Keratinocyte (primary cell): ENCODE data around the gene CKLF. TPM values are rescaled to one million over a fixed set of nuclear protein-coding genes. Genes with fewer than 3 reads are reported as not detected.

Experiments
- DNase-seq: peaks from one replicate; pipeline ENCODE4 v3.0.0-alpha.2; 2011; ENCODE audit warnings: low read depth, missing footprints, low spot score
- FAIRE-seq: peaks from 2 replicates; lab custom pipeline; 2011; peaks lifted over from hg19 to GRCh38; lab: Jason Lieb, UNC
- H2AFZ ChIP-seq: 2 replicates; pipeline ENCODE4 v1.6.0; 2012; ENCODE audit warnings: low read length, control low read depth, inconsistent platforms; ENCODE audit not compliant: control insufficient read depth
- H3K27ac ChIP-seq: 2 replicates; pipeline ENCODE4 v1.5.1; 2011; ENCODE audit warnings: low read length; ENCODE audit not compliant: control insufficient read depth, insufficient read depth
- H3K27me3 ChIP-seq: 3 replicates; pipeline ENCODE4 v1.6.0; 2011; ENCODE audit warnings: low read length; ENCODE audit not compliant: control insufficient read depth, insufficient read depth; ENCODE audit errors: extremely low read depth
- H3K36me3 ChIP-seq, 2 experiments: 2 replicates in 1 of 2; 3 replicates in 1 of 2; pipeline ENCODE4 v1.5.1; 2011; ENCODE audit warnings: low read length in 2 of 2, mild to moderate bottlenecking in 1 of 2; ENCODE audit not compliant: control insufficient read depth in 2 of 2, insufficient read depth in 2 of 2; ENCODE audit errors: extremely low read depth in 1 of 2
- H3K4me1 ChIP-seq: 3 replicates; pipeline ENCODE4 v1.5.1; 2011; ENCODE audit warnings: low read length; ENCODE audit not compliant: control insufficient read depth, insufficient read depth; ENCODE audit errors: extremely low read depth
- H3K4me2 ChIP-seq: 3 replicates; pipeline ENCODE4 v1.6.0; 2011; ENCODE audit warnings: low read depth, low read length; ENCODE audit not compliant: control insufficient read depth, insufficient read depth; ENCODE audit errors: extremely low read depth
- H3K4me3 ChIP-seq, 3 experiments: fragments of 200-600 bp in 1 of 3; sonication (generic) in 1 of 3; 2 replicates in 2 of 3; 3 replicates in 1 of 3; pipeline ENCODE4 v1.5.1; 2011 to 2016; ENCODE audit warnings: low read length in 3 of 3, mild to moderate bottlenecking in 3 of 3, control low read depth in 2 of 3, inconsistent platforms in 1 of 3, low read depth in 1 of 3, mixed read lengths in 1 of 3, mixed run types in 1 of 3, moderate library complexity in 1 of 3; ENCODE audit not compliant: control insufficient read depth in 2 of 3, insufficient read depth in 2 of 3; ENCODE audit errors: extremely low read depth in 1 of 3
- H3K79me2 ChIP-seq: 2 replicates; pipeline ENCODE4 v1.6.0; 2012; ENCODE audit warnings: low read length; ENCODE audit not compliant: control insufficient read depth, insufficient read depth
- H3K9ac ChIP-seq: 3 replicates; pipeline ENCODE4 v1.6.0; 2011; ENCODE audit warnings: low read length; ENCODE audit not compliant: control insufficient read depth, insufficient read depth; ENCODE audit errors: extremely low read depth
- H3K9me1 ChIP-seq: 3 replicates; pipeline ENCODE4 v1.6.0; 2011; ENCODE audit warnings: low read length; ENCODE audit not compliant: control insufficient read depth, insufficient read depth; ENCODE audit errors: extremely low read depth
- H3K9me3 ChIP-seq: 2 replicates; pipeline ENCODE4 v1.5.1; 2012; ENCODE audit warnings: low read depth, low read length; ENCODE audit not compliant: control insufficient read depth
- H4K20me1 ChIP-seq: 3 replicates; pipeline ENCODE4 v1.6.0; 2011; ENCODE audit warnings: low read length; ENCODE audit not compliant: control insufficient read depth, insufficient read depth; ENCODE audit errors: extremely low read depth
- EZH2 ChIP-seq: IDR thresholded peaks from one replicate; pipeline ENCODE4 v1.6.1; 2012; ENCODE audit warnings: inconsistent platforms, mild to moderate bottlenecking, low read length, moderate library complexity
- dilution Hi-C: fragments of 300-500 bp; cut with MboI; formaldehyde crosslinking; loops from one replicate; pipeline ENCODE4 v1.7.0; 2020; ENCODE audit warnings: low sequenced_read_pairs; ENCODE audit not compliant: extremely low pct_ligation_motif_present
- polyA plus RNA-seq, 5 experiments: library from polyadenylated mRNA; depleted of rRNA in 3 of 5; stranded (reverse) in 3 of 5; stranded (forward) in 1 of 5; unstranded in 1 of 5; fragments of >200 nt; gene quantifications; 1 replicate in 1 of 5; 2 replicates in 3 of 5; 3 replicates in 1 of 5; pipeline versions ENCODE4 v1.2.1 to v1.2.3, GENCODE V29; 2011 to 2012; ENCODE audit warnings: missing spikeins in 2 of 5, low read depth in 1 of 5, low replicate concordance in 1 of 5
- TF ChIP-seq, protein P1 (sequence below), 3 experiments: IDR thresholded peaks in 1 of 3; conservative IDR thresholded peaks in 1 of 3; optimal IDR thresholded peaks in 1 of 3; 2 replicates in 2 of 3; 3 replicates in 1 of 3; pipeline versions ENCODE3 to v1.5.1; 2011; ENCODE audit warnings: low read length in 3 of 3, mild to moderate bottlenecking in 3 of 3, moderate library complexity in 2 of 3, control low read depth in 1 of 3, inconsistent platforms in 1 of 3; ENCODE audit not compliant: insufficient read depth in 2 of 3; ENCODE audit errors: extremely low read depth in 1 of 3

The CKLF gene
- polyA plus RNA-seq, 1 donor (not counting 4 experiments of a cell fraction or from before 2014, with no cell fraction given) = 38.0 TPM

DNA sequence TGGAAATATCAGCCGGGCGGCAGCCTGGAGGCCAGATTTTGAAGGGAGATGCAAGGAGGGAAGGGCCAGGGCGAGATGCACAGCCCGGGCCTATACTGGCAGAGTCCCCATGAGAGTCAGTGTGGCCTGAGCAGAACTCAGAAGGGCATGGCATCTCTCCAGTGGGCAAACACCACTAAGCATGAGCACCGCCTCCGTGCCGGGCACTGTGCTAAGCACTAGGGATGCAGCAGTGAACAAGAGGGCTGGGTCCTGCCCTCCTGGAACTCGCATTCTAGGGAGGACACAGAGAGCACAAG, 35.9 kb upstream of the CKLF start:
- Histone ChIP-seq H3K27me3 (no peaks in the 10 kb centered on the region), H3K79me2 (no peaks in the 10 kb centered on the region), H3K4me1 (peaks cover 57% of the 10 kb centered on the region), H4K20me1 (no peaks in the 10 kb centered on the region), H2AFZ (no peak overlapping the region), H3K9me3 (no peaks in the 10 kb centered on the region), H3K4me2 (peak overlapping the region; percentile 49), H3K36me3 (peaks cover 0 to 5% of the 10 kb centered on the region in 2 experiments), H3K9ac (peak overlapping the region; percentile 42), H3K9me1 (no peaks in the 10 kb centered on the region), H3K27ac (peak overlapping the region; percentile 44), H3K4me3 (no peak overlapping the region)
- dilution Hi-C loops = no loop called here
- DNase-seq = no peak
- no peak for TF ChIP-seq EZH2
- TF ChIP-seq, protein P1, sequence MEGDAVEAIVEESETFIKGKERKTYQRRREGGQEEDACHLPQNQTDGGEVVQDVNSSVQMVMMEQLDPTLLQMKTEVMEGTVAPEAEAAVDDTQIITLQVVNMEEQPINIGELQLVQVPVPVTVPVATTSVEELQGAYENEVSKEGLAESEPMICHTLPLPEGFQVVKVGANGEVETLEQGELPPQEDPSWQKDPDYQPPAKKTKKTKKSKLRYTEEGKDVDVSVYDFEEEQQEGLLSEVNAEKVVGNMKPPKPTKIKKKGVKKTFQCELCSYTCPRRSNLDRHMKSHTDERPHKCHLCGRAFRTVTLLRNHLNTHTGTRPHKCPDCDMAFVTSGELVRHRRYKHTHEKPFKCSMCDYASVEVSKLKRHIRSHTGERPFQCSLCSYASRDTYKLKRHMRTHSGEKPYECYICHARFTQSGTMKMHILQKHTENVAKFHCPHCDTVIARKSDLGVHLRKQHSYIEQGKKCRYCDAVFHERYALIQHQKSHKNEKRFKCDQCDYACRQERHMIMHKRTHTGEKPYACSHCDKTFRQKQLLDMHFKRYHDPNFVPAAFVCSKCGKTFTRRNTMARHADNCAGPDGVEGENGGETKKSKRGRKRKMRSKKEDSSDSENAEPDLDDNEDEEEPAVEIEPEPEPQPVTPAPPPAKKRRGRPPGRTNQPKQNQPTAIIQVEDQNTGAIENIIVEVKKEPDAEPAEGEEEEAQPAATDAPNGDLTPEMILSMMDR (optimal IDR thresholded peaks at IDR 0.05 in 1 of 3, IDR thresholded peaks at IDR 0.05 in 1 of 3, conservative IDR thresholded peaks at IDR 0.05 in 1 of 3; ENCODE audit: extremely low read depth in 1 of 3, insufficient read depth in 2 of 3, low read length in 3 of 3) = no peak
- FAIRE-seq = no peak

GRCh38 chr16:66516808-66517585, 35.4 kb upstream of the CKLF start:
- H2AFZ ChIP-seq = no peak overlapping the region
- H3K4me3 ChIP-seq = no peak overlapping the region

More at GRCh38 chr16:66516808-66517585, 35.4 kb upstream of the CKLF start:
- H3K27me3 ChIP-seq = no peaks in the 10 kb centered on the region
- peaks cover 57% of the 10 kb centered on the region for H3K4me1 ChIP-seq
- peak overlapping the region; percentile 63 for H3K4me2 ChIP-seq
- H3K27ac ChIP-seq = peak overlapping the region; percentile 72
- FAIRE-seq = peak; percentile 93
- peak; percentile 99 for DNase-seq
- TF ChIP-seq, protein P1 (optimal IDR thresholded peaks at IDR 0.05 in 1 of 3, IDR thresholded peaks at IDR 0.05 in 1 of 3, conservative IDR thresholded peaks at IDR 0.05 in 1 of 3; ENCODE audit: extremely low read depth in 1 of 3, insufficient read depth in 2 of 3, low read length in 3 of 3) = no peak
- TF ChIP-seq EZH2 = no peak
- H3K36me3 ChIP-seq = peaks cover 0 to 5% of the 10 kb centered on the region in 2 experiments
- H3K9me3 ChIP-seq = no peaks in the 10 kb centered on the region
- H3K9ac ChIP-seq = peak overlapping the region; percentile 48
- H3K79me2 ChIP-seq = no peaks in the 10 kb centered on the region
- H4K20me1 ChIP-seq = no peaks in the 10 kb centered on the region
- dilution Hi-C loops = no loop called here
- peaks cover 3% of the 10 kb centered on the region for H3K9me1 ChIP-seq
